MM.1S (cell line): ENCODE results near the gene UTP18.
A peak's percentile ranks its signal among the peaks of the same experiment; 100 is the strongest.

Experiments used
- DNase-seq: peaks from one replicate; pipeline ENCODE4 v3.0.0-alpha.2; 2015
- H2AFZ ChIP-seq: fragments of 300-600 bp; sonication (generic); 2 replicates; pipeline ENCODE4 v1.6.0; 2016; ENCODE audit warnings: antibody characterized with exemption, low read length
- H3F3A ChIP-seq: fragments of 300-600 bp; sonication (generic); 2 replicates; pipeline ENCODE4 v1.6.1; 2016; ENCODE audit warnings: mild to moderate bottlenecking, antibody characterized with exemption, low read length, moderate library complexity, mixed read lengths; ENCODE audit not compliant: insufficient read depth
- H3K27ac ChIP-seq: fragments of 300-600 bp; sonication (generic); 2 replicates; pipeline ENCODE4 v1.5.1; 2016; ENCODE audit warnings: mild to moderate bottlenecking, low read length
- H3K27me3 ChIP-seq: fragments of 300-600 bp; sonication (generic); replicated peaks from 2 replicates; pipeline ENCODE4 v1.6.0; 2016; ENCODE audit warnings: low read length; ENCODE audit not compliant: insufficient read depth
- H3K36me3 ChIP-seq: fragments of 300-600 bp; sonication (generic); replicated peaks from 2 replicates; pipeline ENCODE4 v1.6.1; 2016; ENCODE audit warnings: mild to moderate bottlenecking, low read length, mixed read lengths; ENCODE audit not compliant: insufficient read depth
- H3K4me1 ChIP-seq: fragments of 300-600 bp; sonication (generic); 2 replicates; pipeline ENCODE4 v1.6.1; 2016; ENCODE audit warnings: low read length, mixed read lengths
- H3K4me2 ChIP-seq: fragments of 300-600 bp; sonication (generic); 2 replicates; pipeline ENCODE4 v1.6.0; 2016; ENCODE audit warnings: low read depth, low read length
- H3K4me3 ChIP-seq: fragments of 300-600 bp; sonication (generic); 2 replicates; pipeline ENCODE4 v1.5.1; 2016; ENCODE audit warnings: low read length, mixed read lengths
- H3K79me2 ChIP-seq: fragments of 300-600 bp; sonication (generic); 2 replicates; pipeline ENCODE4 v1.6.1; 2016; ENCODE audit warnings: mixed run types, low read length, mixed read lengths
- H3K9ac ChIP-seq: fragments of 300-600 bp; sonication (generic); 2 replicates; pipeline ENCODE4 v1.6.1; 2016; ENCODE audit warnings: low read length, mixed read lengths
- H3K9me2 ChIP-seq: fragments of 300-600 bp; sonication (generic); replicated peaks from 2 replicates; pipeline ENCODE4 v1.6.1; 2016; ENCODE audit warnings: mild to moderate bottlenecking, low read length, mixed read lengths; ENCODE audit not compliant: insufficient read depth
- H3K9me3 ChIP-seq: fragments of 300-600 bp; sonication (generic); replicated peaks from 2 replicates; pipeline ENCODE4 v1.6.1; 2016; ENCODE audit warnings: mild to moderate bottlenecking, low read length, mixed read lengths; ENCODE audit not compliant: insufficient read depth
- H4K20me1 ChIP-seq: fragments of 300-600 bp; sonication (generic); 2 replicates; pipeline ENCODE4 v1.6.1; 2016; ENCODE audit warnings: mild to moderate bottlenecking, low read length, moderate library complexity, mixed read lengths; ENCODE audit not compliant: insufficient read depth
- CTCF ChIP-seq: fragments of 300-600 bp; sonication (generic); IDR thresholded peaks from 2 replicates; pipeline ENCODE4 v1.5.1; 2016; ENCODE audit warnings: antibody characterized with exemption, low read length, mixed read lengths
- EZH2 ChIP-seq: fragments of 300-600 bp; sonication (generic); optimal IDR thresholded peaks from 2 replicates; pipeline ENCODE3; 2017; ENCODE audit warnings: low read depth, mild to moderate bottlenecking, antibody characterized with exemption, low read length, mixed read lengths
- EZH2phosphoT487 ChIP-seq: fragments of 300-600 bp; sonication (generic); IDR thresholded peaks from 2 replicates; pipeline ENCODE4 v1.6.1; 2018; ENCODE audit warnings: antibody characterized with exemption, low read length

Gene UTP18

GRCh38 chr17:51260237-51261023, at the start of gene UTP18:
UTP18 (plus strand) TSS chr17:51260546; CDS start chr17:51260585, 39 bp downstream.
- peaks cover 37% of the 10 kb centered on the region for H3K4me1 ChIP-seq
- H3K9me2 ChIP-seq, result no peaks in the 10 kb centered on the region
- H3F3A ChIP-seq, result peaks cover 4% of the 10 kb centered on the region; the same call in 1 of the 2 replicates
- H3K9me3 ChIP-seq, result no peaks in the 10 kb centered on the region
- peaks cover 3% of the 10 kb centered on the region; the same call in 1 of the 2 replicates for H3K36me3 ChIP-seq
- H3K9ac ChIP-seq, result peak within 1 kb of the TSS; percentile 96
- no peaks in the 10 kb centered on the region for H3K27me3 ChIP-seq
- peak within 1 kb of the TSS; percentile 97 for H2AFZ ChIP-seq
- DNase-seq, result peak; percentile 97
- H3K79me2 ChIP-seq, result peaks cover 90% of the 10 kb centered on the region
- H3K4me2 ChIP-seq, result peak within 1 kb of the TSS; percentile 90
- peaks cover 8% of the 10 kb centered on the region; the same call in 1 of the 2 replicates for H4K20me1 ChIP-seq
- peak within 1 kb of the TSS; percentile 97 for H3K4me3 ChIP-seq
- peak within 1 kb of the TSS; percentile 95 for H3K27ac ChIP-seq
- TF ChIP-seq EZH2, result no peak
- no peak for TF ChIP-seq CTCF
- no peak for TF ChIP-seq EZH2phosphoT487

GRCh38 chr17:51214920-51215319, 45.4 kb upstream of the UTP18 start:
- Histone ChIP-seq H3K9me3 (no peaks in the 10 kb centered on the region), H3K4me3 (no peak overlapping the region), H4K20me1 (no peaks in the 10 kb centered on the region), H3K27ac (no peak overlapping the region), H3K4me2 (no peak overlapping the region), H3K9me2 (no peaks in the 10 kb centered on the region), H3K9ac (no peak overlapping the region), H2AFZ (no peak overlapping the region), H3K36me3 (no peaks in the 10 kb centered on the region; the same call in 1 of the 2 replicates), H3F3A (no peaks in the 10 kb centered on the region), H3K27me3 (no peaks in the 10 kb centered on the region), H3K4me1 (no peaks in the 10 kb centered on the region), H3K79me2 (no peaks in the 10 kb centered on the region)
- no peak for DNase-seq
- TF ChIP-seq EZH2 (no peak), CTCF (no peak), EZH2phosphoT487 (no peak)

- DNase-seq, result no peak
- H3F3A ChIP-seq, result no peaks in the 10 kb centered on the region
- H3K27me3 ChIP-seq, result no peaks in the 10 kb centered on the region
- H3K4me3 ChIP-seq, result no peak overlapping the region
- H3K9me3 ChIP-seq, result no peaks in the 10 kb centered on the region
- no peaks in the 10 kb centered on the region; the same call in 1 of the 2 replicates for H3K36me3 ChIP-seq
- H3K4me1 ChIP-seq, result no peaks in the 10 kb centered on the region
- no peak overlapping the region for H3K27ac ChIP-seq
- no peak overlapping the region for H3K4me2 ChIP-seq
- peaks cover 9% of the 10 kb centered on the region; the same call in 1 of the 2 replicates for H3K79me2 ChIP-seq
- TF ChIP-seq EZH2phosphoT487 (no peak), EZH2 (no peak), CTCF (no peak)
- no peak overlapping the region for H3K9ac ChIP-seq
- no peaks in the 10 kb centered on the region for H3K9me2 ChIP-seq
- no peaks in the 10 kb centered on the region for H4K20me1 ChIP-seq
- H2AFZ ChIP-seq, result no peak overlapping the region
Observed at GRCh38 chr17:51217946-51218345, 42.4 kb upstream of the UTP18 start.
